ENCODE measurements around the gene UNK.

- TF ChIP-seq CTCF (IDR thresholded peaks at IDR 0.05) (no peak), TCF7L2 (IDR thresholded peaks at IDR 0.05; ENCODE audit: low read depth, low read length) (no peak), POLR2AphosphoS5 (IDR thresholded peaks at IDR 0.05; ENCODE audit: low read depth, low read length) (no peak)
Measured at GRCh38 chr17:75845933-75846691, 61.5 kb downstream of the UNK start.

Measured in Panc1 (cell line).